ENCODE results near the gene AQP11.
"Not testable (repeated sequence)": the region's sequence is repeated elsewhere in the genome, so short reads cannot be mapped to it uniquely, and the experiment has no call there.

AQP11 gene

DNA sequence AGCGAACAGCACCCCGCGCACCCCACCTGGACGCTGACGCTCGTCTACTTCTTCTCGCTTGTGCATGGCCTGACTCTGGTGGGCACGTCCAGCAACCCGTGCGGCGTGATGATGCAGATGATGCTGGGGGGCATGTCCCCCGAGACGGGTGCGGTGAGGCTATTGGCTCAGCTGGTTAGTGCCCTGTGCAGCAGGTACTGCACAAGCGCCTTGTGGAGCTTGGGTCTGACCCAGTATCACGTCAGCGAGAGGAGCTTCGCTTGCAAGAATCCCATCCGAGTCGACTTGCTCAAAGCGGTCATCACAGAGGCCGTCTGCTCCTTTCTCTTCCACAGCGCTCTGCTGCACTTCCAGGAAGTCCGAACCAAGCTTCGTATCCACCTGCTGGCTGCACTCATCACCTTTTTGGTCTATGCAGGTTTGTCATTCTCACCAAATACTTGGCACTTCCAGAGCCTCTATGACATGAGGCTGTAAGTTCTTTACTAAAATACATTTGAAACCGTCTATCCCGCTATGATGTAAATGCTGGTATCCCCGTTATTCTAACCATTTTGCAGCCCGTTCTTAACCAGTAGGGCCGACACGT, 535 bp downstream of the AQP11 start:
- in situ Hi-C loops (cut with HindIII; ENCODE audit: low sequenced_read_pairs) = loop anchor here (5.0 kb wide), 2 partner anchors 33 to 383 kb away; no protein-coding TSS in a partner anchor

DNA sequence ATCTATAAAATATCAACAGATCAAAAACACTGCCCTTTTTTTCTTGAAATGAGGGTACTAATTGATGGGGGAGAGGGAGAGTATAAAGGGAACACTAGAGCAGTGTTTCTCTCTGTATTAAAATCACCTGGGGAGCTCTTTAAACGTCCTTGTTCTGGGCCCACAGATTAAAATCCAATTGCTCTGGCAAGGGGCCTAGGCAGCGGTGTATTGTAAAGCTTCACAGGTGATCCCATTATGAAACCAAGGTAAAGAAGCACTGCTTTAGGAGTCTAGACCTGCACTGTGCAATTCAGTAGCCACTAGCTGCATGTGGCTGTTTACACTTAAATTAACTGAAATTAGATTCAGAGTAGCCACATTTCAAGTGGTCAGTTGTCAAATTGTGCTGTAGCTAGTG, 3.0 kb downstream of the AQP11 start:
- in situ Hi-C loops (cut with HindIII; ENCODE audit: low sequenced_read_pairs) = loop anchor here (5.0 kb wide), 2 partner anchors 35 to 385 kb away; no protein-coding TSS in a partner anchor

DNA sequence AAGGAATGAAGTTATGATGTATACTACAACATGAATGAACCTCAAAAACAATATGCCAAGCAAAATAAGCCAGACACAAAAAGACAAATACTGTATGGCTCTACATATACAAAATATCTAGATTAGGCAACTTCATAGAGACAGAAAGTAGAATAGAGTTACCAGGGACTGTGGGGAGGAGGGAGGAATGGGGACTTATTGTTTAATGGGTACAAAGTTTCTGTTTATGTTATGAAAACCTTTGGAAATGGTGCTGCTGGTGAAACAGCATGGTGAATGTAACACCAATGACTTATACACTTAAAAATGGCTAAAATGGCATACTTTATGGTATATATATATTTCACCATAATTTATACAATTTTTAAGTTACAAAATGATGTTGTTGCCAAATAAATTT, 4.1 kb downstream of the AQP11 start:
- in situ Hi-C loops (cut with HindIII; ENCODE audit: low sequenced_read_pairs) = loop anchor here (5.0 kb wide), 2 partner anchors 37 to 387 kb away; no protein-coding TSS in a partner anchor

DNA sequence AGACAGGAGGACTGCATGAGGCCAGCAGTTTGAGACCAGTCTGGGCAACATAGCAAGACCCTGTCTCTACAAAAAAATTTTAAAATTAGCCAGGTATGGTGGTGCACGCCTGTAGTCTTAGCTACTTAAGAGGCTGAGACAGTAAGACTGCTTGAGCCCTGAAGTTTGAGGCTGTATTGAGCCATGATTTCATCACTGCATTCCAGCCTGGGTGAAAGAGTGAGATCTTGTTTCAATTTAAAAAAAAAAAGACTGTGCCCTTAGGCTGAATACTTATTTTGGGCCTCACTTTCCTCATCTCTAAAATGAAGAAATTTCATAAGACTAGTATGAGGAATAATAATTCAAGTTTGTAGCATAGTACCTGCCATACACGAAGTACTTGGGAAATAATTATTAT, 6.9 kb downstream of the AQP11 start:
- in situ Hi-C loops (cut with HindIII; ENCODE audit: low sequenced_read_pairs) = no loop called here

DNA sequence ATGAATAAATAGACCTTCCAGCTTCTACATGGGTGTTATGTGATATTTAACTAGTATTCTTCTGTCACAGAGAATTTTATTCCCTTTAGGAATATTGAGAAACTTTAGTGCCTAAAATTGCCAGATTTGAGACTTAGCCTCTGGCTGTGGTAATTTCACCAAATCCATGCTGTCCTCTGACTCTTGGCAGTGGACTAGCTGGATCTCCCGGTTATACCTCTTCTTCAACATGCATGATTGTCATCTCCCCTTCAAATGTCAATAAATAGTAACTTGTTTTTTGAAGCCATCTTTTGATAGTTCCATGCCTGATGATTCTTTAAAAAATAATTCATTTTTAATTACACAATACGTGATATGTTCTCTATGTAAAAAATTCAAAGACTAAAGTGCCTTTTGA, 8.4 kb downstream of the AQP11 start:
- in situ Hi-C loops (cut with HindIII; ENCODE audit: low sequenced_read_pairs) = no loop called here

DNA sequence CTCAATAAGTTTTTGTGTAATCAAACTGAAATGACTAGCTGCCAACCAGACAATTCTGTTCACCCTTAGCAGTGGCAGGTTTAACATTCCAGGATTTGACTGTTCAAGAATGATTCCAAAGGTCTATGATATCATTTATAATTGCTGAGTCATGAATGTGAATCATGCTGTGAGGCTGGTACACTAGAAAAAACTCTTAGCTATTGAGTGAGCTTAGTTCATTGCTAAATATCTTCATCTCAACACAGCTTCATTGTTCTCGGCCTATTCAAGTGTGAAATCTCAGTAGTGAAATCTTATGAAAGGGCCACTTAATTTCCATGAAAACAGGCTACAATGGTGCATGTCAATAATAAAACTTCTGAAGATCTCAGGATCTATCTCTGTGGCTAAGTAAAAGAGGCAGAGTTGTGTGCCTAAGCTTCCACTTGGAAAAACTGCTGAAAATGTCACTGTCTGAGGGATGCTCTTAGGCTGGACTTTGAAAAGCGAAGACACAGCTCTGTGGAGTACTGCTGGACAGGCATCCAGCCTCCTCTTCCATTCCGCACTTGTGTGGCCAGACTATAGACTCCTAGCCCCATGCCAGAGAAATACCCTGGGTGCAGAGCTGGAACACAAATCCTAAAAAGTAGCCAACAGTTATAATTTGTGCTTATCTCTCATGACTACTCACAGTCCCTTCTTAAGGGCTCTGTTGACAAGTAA, 12.8 kb downstream of the AQP11 start:
- in situ Hi-C loops (cut with HindIII; ENCODE audit: low sequenced_read_pairs) = no loop called here

DNA sequence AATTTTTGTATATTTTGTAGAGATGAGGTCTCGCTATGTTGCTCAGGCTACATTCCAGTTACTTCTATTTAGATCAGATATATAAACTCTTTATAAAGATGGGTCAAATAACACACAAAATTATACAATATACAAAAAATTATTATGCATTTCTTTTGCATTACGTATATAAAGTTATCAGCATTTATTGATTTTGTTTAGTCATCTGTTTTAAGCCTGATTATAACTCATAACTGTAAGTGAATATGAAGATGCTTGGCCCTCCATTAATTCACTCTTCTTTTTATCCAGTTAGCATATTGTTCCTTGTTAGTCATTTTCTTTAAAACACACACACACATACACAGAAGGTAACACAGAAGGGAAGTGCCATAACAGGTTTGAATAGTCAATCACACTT, 14.5 kb downstream of the AQP11 start:
- in situ Hi-C loops (cut with HindIII; ENCODE audit: low sequenced_read_pairs) = no loop called here

DNA sequence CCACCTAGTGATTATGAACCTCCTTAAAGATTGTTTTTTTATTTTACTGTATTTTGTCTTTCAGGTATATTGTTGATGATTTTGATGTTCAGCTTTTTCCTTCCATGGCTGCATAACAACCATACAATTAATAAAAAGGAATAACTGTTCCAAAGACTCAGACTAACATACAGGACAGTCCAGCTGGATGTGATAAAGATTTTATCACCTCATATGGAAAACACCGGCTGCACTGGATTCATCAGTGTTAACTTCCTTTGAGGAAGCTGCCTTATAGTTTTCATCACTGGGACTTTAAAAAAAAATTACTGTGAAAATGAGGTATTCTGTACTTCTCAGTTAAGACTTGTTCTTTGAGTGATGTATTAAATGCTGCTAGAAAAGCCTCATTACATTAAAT, 19.5 kb downstream of the AQP11 start:
- in situ Hi-C loops (cut with HindIII; ENCODE audit: low sequenced_read_pairs) = no loop called here

DNA sequence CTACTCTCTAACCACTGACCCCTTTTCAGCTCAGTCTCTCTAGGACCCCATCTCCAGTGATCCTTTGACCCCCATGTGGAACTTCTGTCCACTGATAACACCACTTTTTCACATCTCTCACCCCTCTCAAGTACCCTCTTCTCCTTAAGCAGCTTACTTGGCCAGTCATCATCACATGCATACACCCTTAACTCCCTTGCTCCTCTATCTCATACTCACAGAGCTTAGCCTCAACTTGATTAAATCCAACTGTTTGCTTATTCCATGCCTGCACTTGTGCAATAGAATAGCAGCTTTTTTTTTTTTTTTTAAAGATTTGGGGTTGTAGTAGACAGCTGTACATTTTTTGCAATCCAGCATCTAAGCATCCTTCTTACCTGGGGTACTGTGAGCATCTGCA, 22.2 kb downstream of the AQP11 start:
- in situ Hi-C loops (cut with HindIII; ENCODE audit: low sequenced_read_pairs) = no loop called here

DNA sequence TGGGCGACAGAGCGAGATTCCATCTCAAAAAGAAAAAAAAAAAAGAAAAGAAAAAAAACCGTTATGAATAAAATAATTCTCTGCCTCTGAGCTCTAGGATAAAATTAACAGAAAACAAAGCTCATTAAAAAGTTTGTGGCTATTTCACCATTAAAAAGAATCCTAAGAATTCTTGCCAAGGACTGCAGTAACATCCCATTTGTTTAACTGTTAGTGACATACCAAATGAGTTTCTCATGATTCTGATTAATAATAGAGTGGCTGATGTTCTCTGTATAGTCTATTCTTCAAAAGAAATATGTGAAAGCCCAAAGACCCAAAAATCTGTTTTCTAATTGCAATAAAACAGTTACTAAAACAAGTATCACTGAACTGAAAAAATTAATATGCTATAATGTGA, 28.1 kb downstream of the AQP11 start:
- in situ Hi-C loops (cut with HindIII; ENCODE audit: low sequenced_read_pairs) = no loop called here

DNA sequence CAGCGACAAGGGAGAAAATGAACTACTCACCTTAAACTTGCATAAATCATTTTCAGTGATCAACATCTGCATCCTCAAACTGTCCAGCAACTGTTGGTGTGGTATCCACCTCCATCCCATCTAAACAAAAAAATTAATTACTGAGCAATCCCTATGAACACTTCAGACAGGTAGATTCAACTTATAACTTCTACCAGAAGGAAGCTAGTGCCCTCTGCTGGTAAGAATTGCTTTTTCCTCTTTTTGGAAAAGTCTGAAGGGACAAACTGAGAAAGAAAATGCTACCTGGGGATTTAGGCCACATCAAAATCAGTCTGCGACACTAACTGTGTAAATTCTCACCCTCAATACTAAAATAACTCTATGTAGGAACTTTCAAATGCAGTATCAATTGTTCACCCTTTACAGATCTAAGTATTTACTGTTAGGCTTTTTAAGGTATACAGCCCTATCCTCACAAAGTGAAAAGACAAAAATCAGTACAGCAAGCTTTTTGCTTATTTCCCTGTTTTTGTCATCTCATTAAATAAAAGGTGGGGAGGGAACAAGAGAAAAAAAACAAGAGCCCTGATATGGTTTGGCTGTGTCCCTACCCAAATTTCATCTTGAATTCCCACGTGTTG, 29.9 kb downstream of the AQP11 start:
- in situ Hi-C loops (cut with HindIII; ENCODE audit: low sequenced_read_pairs) = no loop called here

DNA sequence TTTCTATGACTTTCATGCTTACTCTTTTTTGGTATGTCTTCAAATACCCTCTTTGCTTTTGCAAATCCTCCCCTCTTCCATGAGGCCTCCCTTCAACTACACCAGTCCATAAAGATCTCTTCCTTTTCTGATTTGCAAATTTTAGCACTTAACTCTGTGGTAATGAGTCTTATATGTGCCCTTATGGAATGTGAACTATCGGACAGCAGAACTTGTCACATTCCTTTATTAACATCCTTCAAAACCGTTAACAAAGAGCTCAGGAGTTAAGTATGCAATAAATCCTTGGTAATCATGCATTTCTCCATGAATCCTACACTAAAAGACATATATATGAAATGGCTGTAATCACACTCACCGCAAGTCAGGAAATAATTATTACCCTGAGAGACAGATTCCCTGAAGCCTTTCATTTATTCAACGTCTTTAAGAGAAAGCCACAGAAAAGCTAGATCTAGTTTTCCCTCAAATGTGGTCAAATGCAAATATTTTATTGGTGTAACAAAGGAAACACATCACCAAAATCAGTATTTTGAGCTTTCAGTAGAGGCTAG, 40.5 kb downstream of the AQP11 start:
- in situ Hi-C loops (cut with HindIII; ENCODE audit: low sequenced_read_pairs) = no loop called here

DNA sequence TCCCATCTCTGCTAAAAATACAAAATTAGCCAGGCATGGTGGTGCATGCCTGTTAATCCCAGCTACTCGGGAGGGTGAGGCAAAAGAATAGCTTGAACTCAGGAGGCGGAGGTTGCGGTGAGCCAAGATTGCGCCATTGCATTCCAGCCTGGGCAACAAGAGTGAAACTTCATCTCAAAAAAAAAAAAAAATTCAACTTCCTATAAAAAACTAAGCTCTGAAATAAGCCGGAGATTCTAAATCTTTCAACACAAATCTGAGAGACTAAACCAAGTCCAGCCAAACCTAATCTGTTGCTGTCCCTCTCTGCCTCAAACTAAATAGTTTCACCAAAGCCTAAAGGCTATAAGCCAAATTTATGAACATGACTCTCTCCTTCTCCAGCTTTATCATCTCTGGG, 44.2 kb downstream of the AQP11 start:
- in situ Hi-C loops (cut with HindIII; ENCODE audit: low sequenced_read_pairs) = not testable (repeated sequence)

DNA sequence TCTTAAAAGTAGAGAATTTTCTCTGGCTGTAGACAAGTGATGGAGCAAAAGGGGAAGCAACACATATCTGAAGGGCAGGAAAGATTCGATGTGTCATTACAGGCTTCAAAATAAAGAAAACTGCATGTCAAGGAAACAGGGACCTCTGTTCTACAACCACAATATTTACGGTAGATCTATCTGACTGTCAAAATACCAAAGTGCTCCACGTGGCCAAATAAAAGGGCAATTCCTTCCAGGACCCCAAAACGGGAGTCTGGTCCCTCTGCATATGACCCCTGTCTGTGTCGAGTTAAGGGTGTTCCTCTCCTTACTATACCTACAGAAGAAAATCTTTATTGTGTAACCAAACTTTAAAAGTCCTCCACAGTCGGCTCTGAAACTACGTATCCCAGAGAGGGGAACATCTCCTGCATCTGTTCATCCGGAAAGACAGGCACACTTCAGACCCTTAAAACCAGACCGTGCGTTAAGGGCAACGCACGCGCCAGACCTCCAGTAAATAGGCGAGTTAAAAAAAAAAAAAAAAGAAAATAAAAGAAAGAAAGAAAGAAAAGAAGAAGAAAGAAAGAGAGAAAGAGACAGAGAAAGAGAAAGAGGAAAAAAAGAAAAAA, 47.1 kb downstream of the AQP11 start:
- in situ Hi-C loops (cut with HindIII; ENCODE audit: low sequenced_read_pairs) = no loop called here

DNA sequence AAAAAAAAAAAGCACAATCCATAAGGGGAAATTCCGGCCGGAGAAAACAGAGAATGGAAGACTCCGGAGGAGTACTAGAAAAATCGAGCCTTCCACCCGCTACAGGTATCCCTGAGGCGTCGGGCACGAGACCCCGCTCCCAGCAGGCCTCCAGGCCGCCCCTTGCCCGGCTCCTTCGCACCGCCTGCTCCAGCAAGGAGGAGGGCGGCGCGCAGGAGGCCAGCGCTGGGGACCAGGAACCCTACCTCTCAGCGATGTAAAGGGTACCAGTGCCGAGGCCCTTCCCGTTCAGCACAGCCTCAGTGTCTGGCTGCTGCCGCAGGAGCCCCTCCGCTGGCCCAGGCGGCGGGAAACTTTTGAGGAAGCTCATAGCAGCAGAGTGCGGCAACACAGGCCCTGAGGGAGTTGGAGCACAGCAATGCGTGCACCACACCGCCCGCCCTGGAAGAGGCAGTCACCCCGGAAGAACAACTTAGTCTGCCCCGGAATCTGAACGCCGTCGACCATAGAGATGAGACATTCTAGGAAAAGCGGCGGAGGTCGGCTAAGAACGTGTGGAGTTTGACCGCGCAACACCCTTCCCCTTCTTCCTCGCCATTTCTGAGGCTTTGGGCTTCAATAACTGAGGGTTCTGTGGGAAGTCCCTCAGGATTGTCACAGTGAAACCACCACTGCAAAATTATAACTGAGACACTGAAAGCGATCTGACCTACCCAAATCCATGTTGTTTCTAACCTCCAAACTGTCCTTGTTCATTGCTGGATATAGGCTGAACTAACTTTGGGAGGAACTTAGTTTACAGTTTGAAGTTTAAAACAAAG, 47.8 kb downstream of the AQP11 start, which contains the start of gene CLNS1A:
Gene CLNS1A (minus strand): TSS at position 450 of the 821 bp plus-strand sequence. CDS start 80 bp downstream, at position 370.
- in situ Hi-C loops (cut with HindIII; ENCODE audit: low sequenced_read_pairs) = no loop called here

DNA sequence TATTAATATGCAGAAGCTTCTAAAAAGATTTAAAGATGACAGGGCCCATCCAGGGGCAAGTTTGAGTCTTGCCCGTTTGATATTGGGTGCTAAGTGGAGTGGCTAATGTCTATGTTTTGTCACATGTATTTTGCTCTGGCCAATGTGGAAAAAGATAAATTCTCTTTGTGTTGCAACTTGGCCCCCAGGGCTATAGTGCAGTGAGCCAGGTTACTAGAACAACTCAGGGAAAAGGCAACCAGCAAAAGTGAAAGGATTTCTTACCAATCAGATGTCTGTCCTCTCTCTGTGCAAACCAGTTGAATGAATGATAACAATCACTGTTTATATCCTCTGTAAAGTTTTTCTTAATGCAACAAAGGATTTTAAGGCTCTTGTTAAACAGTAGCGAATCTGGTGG, 52.5 kb downstream of the AQP11 start:
- in situ Hi-C loops (cut with HindIII; ENCODE audit: low sequenced_read_pairs) = no loop called here

DNA sequence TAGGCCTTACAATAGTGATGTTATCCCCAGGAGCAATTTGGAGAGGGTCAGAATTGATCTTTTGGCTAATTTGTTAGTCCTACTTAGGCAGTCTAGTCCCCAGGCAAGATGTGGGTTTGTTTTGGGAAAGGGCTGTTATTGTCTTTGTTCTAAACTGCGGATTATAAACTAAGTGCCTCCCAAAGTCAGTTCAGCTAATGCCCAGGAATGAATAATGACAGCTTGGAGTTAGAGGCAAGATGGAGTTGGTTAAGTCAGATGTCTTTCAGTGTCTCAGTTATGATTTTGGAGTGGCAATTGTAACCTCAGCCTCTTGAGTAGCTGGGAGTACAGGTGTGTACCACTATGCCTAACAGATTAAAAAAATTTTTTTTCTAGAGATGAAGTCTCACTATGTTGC, 55.1 kb downstream of the AQP11 start:
- in situ Hi-C loops (cut with HindIII; ENCODE audit: low sequenced_read_pairs) = no loop called here

DNA sequence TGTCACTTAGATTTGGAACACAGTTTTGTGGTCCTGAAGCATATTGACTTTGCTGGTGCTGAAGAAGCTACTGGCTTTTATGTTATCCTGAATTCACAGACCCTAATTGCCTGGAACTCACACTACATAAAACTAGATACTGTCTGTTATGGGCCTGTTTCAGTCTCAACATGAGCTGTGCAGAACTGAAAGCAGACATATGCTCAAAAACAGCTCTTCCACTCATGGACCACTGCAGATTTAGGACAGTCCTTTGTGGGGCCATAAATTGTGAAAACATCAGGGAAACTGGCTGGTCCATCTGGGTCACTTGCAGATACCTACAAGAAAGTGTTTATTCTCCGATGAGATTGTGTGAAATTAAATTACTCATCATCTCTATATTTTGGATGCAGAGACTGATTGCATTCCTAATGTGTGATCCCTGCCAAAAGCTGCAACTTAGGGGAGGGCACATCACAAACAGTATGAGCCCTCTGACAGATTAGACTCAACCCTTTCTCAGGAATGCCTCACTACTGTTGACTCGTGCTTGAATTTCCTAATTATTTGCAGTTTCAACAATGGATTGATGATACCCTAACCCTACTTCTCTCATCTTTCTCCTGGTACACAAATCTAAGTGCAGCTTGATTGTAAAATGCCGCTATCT, 58.0 kb downstream of the AQP11 start:
- in situ Hi-C loops (cut with HindIII; ENCODE audit: low sequenced_read_pairs) = no loop called here

DNA sequence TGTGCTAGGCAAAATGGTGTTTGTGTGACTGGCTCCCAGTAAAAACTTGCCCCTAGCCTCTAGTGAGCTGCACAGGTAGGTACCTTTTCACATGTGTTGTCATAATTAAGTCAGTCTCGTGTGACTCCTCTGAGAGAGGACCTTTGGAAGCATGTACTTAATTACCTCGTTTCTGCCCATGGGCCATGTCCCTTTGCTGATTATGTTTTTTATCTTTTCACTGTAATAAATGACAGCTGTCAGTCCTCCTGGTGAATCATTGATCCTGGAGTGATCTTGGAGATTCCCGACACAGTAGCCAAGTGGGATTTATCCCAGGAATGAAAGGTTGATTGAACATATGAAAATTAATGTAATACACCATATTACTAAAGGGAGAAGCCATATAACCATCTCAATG, 60.4 kb downstream of the AQP11 start:
- in situ Hi-C loops (cut with HindIII; ENCODE audit: low sequenced_read_pairs) = no loop called here

All from endothelial cell of hepatic sinusoid (primary cell).